GM21576 (cell line): ENCODE data around the gene ASZ1.

Experiments
- ATAC-seq: cut with Tn5 transposase; IDR thresholded peaks from one replicate; pipeline ENCODE4 v1.9.1; 2021; ENCODE audit warnings: mild to moderate bottlenecking, moderate library complexity; ENCODE audit not compliant: unreplicated experiment

The ASZ1 gene

GRCh38 chr7:117402109-117402508 lies 25.2 kb downstream of the ASZ1 start:
- no peak for ATAC-seq

DNA sequence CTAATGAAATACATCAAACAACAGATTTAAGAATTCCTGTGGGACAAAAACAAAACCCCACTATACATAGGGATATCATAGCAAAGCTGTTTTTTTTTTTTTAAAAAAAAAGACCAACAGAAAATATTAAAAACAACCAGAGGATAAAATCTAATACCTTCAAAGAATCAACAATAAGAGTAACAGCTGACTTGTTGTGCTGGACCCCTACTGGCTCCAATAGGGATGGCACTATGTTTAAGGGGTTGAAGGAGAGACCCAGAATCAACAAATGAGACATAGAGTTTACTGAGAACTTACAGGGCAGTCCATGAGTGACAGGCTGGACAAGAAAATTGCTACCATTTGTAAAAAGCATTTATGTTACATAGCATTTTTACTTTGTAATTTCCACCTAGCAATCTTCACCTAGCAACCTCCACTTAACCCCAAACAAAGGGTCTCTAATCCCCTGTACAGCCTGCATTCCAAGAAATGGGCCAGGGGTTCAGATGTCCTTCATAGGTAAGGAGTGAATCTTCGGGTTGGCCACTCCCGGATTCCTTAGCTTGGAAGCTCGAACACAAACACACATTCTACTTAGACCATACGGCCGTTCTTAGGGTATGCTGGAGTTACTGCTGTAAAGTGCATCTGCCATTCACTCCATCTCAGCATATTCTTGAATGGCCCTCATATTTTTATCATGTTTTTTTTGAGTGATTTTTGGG lies 25.8 kb downstream of the ASZ1 start:
- ATAC-seq, result no peak

DNA sequence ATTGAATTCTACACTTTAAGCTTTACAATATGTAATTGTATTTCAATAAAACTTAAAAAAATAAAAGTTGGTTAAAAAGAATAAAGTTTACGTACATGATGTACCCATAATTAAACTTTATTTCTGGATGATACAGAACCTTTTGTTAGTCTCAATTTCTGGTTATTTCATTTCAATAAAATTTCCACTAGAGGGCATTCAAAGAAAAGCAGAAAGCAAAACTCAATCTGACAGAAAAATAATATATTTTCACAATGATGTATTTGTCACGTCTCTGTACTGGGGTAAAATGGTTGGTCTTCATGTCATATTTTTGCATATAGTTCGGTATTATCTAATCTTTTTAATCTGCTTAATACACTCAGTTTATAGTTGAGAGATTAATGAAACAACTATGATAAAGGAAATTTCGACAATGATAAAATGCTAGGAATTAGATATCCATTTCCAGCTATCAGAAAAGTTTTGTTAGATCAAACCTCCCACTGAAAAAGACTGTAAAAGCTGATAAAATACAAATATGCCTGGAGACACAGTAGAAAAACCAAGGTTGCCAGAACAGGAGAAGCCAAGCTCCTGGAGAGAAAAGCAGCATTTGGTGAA lies 27.4 kb downstream of the ASZ1 start:
- ATAC-seq, result no peak

GRCh38 chr7:117395743-117396142 lies 31.6 kb downstream of the ASZ1 start:
- no peak for ATAC-seq

- no peak for ATAC-seq
These were observed 33.5 kb downstream of the ASZ1 start for GRCh38 chr7:117393781-117394180.

- no peak for ATAC-seq
These were observed 37.4 kb downstream of the ASZ1 start for GRCh38 chr7:117389871-117390270.

DNA sequence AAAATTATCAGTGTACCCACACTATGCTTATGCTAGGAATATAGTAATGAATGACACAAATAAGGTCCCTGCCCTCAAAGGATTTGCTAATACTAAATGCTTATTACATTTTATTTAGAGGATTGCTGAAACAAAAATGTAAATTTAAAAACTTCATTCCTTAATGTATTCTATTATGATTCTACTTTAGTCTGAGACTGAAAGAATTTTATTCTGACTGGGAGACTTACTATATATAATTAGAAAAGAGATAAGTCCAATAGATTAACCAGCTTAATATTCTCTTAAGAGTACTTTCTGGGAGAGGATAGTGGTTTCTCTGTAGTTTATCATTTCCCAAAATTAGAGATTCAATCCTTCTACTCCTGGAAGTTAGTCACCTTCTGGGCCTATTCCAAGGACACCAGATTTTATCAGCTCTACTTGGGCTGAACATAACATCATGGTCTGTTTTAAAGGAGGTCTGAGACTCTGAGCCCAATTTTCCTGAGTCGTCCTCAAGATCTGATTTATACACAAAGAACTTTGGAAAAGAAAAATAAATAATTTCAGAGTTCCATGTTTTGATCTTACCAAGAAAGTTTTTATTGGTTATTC lies 41.1 kb downstream of the ASZ1 start:
- ATAC-seq, result no peak

GRCh38 chr7:117385363-117386109 lies 41.8 kb downstream of the ASZ1 start:
- ATAC-seq, result peak; percentile 79

DNA sequence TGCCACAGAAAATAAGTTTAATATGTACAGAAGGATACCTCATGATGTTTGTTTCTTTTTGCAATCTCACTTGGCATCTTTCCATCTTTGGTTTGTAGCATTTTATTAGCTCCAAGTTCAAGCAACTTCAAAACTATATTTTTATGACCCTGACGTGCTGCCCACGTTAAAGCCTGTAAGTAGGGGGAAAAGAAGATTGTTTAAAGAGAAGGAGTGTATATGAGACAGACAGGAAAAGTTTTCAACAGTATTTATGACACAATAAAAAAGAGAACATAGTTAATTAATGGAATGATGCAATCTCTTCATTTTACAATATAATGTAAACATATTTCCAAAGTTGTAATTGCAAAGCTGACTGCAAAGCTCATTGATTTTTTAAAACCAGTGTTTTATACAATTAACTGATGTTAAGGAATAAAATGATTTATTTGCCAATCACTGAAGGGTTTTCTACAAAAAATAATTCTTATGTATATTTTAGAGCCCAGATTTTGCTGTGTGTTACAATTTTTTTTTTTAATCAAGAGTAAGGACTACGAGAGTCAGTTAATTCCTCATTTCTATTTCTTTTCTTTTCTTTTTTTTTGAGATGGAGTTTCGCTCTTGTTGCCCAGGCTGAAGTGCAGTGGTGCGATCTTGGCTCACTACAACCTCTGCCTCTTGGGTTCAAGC lies 42.5 kb downstream of the ASZ1 start:
- no peak for ATAC-seq

DNA sequence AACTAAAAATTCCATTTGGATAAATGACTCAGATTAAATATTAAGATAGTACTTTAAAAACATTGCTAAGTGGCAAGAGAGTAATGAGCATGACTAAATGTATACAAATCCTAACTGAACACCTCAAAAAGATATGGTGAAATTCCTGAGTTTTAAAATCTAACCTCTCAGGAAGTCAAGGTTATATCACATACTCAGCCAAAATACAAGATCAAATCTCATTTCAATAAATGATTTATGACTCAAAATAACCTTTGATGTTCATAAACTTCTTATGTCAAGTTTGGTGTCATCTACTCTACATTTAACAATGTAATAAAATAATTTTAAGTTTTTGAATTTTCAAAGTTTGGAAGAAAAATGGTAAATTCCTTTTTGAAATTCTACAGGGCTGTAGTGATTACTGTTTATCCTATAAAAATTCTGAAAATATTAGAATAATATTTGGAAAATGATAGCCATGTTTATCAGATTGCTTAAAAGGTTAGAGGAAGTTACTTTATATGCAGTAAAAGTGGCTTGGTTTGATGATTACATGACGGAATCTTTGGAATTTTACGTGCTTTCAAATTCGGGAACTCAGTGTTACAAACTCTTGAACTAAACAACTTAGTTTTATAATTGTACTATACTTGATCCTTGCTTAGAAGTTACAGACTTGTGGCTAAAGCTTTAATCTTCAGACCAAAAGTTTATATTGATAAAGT lies 43.7 kb downstream of the ASZ1 start:
- no peak for ATAC-seq

DNA sequence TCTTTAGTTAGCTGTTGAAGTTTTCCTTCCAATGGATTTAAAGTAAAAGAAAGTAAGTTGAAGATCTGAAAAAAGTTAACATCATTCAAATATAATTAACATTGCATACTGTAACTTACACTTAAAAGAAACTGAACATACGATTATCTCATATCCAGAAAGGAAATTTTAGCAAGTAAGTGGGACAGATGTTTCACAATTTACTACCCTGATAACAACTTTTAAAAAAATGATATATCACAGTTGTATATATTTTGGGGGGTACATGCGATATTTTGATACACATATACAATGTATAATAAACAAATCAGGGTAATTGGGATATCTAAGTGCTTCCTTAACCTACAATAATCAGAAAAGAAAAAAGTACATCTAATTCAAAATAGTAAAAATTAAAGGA lies 44.2 kb downstream of the ASZ1 start:
- ATAC-seq, result no peak

- no peak for ATAC-seq
These were observed 45.9 kb downstream of the ASZ1 start for GRCh38 chr7:117381362-117381761.

DNA sequence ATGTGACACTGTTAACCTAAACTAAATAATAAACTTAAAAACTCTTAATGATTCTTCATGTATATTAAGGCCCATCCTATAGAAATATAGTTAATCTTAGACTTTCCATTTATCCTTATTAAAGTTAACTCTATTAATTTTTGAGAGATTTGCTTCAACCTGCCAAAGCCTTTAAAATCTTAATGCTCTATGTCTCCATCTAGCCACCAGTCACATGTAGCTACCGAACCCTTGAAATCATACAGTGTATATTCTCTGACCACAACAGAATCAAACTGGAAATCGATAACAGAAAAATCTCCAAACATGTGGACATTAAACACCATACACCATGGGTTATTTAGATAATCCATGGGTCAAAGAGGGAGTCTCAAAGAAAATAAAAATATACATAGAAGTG lies 51.9 kb downstream of the ASZ1 start:
- ATAC-seq, result no peak

DNA sequence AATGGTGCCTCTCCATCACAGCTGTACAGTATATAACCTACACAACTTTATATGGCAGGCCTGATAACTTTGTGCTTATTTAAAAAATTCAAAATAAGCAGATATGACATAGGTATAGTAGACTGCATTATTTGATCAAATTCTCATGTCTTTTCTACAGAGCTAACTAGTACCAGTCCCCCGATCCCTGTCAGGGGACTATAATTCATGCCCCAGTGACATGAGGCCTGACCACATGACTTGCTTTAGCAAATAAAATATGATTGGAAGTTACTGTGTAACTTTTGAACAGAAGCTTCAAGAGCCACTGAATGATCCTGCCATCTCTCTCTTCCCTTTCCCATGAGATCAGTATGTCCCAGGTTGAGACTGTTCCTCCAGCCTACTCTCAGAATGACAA lies 55.2 kb downstream of the ASZ1 start:
- ATAC-seq, result no peak

- ATAC-seq, result no peak
These were observed 62.8 kb downstream of the ASZ1 start for GRCh38 chr7:117364339-117365080.

DNA sequence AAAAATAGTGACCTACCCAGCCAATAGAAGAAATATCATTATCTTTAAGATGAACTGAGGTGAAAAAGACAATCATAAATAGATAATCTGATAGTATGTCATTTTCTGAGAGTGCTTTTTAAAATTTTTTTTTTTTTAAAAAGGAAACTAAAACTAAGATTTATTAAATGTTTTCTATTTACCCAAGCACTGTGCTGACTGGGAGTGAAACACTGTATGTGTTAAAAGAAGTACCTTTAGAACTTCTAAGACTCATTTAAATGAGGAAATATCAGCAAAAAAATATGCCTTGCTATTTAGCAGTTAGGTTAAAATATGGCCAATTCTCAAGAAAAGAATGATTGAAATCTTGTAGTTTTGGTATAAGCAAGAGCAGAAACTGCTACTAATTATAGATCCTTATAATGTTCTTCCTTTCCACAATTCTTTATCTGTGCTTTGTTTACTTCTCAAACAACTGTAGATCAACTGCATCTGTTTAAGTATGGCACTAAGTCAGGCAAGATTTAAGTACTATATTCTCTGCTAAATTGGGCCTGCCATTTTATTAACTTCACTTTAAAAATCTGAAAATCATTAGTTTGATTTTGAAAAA lies 64.9 kb downstream of the ASZ1 start:
- ATAC-seq, result peak; percentile 53

DNA sequence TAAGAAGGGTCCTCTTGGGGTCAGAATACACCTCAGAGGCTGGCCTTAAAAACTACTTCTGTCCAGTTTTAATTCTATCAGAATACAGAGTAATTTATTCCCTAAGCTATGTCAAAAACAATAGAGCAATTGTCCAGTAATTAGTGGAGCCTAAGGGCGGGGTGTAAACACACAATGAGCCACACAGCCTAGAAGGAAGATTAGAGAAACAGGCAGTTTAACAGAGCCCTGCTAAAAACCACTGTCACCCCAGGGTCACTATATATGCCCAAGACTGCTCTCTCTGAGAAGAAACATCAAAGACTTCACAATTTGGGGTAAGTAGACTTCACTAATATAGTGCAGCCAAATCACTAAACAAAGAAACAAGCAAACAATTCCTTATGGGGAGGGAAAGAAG lies 77.3 kb downstream of the ASZ1 start:
- no peak for ATAC-seq

DNA sequence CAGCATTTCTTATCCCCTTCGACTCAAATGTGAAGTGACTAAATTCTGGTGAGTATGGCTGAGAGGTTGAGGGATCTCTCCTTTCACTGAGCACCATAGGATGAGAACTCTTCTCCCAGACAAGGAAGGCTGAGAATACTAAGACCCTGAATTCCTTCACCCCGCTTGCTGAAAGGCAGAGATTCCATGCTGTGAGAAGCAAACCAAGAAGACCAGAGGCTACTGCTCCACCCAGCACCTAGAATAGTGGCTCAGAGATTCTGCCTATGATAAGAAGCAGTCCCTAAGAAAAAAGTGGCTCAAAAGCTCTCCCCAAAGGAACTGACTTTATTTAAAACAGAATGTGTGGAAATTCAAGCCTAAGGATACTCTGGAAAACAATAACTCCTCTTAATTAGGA lies 77.7 kb downstream of the ASZ1 start:
- ATAC-seq, result no peak

DNA sequence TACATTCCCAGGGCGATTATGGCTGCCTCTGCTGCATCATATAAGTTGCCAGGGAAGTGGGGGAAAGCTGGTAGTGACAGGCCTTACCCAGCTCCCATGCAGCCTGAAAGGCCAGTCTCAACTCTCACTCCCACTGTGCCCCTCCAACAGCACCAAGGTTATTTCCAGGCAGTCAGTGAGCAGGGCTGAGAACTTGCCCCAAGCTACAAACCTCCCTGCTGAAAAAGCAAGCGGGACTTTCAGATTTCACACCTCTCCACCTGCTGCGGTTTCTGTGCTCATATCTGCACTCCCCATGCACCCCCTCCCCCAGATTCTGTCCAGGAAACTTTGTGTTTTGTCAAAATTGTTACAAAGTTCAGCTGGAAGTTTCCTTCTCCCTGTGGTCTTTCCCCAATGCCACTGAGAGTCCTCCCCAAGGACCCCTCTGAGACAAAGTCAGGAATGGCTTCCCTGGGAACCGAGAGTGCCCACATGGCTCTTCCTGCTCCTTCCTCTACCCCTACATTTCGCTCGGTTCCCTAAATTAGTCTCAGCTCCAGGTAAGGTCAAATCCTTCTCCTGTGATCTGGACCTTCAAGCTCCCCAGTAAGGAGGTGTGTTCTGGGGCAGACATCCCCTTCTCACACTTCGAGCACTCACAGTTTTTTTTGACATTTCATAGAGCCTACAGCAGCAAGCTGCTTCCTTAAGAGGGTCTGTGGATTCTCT lies 79.2 kb downstream of the ASZ1 start:
- peak; percentile 92 for ATAC-seq
